Measurements from ENCODE around the gene SMARCAD1. TPM values are rescaled to one million over a fixed set of nuclear protein-coding genes. Genes with fewer than 3 reads are reported as not detected.

SMARCAD1 gene
- total RNA-seq (2014; rRNA removed; shearing (Covaris generic)), result 21.5 and 26.0 TPM in 2 replicates

DNA sequence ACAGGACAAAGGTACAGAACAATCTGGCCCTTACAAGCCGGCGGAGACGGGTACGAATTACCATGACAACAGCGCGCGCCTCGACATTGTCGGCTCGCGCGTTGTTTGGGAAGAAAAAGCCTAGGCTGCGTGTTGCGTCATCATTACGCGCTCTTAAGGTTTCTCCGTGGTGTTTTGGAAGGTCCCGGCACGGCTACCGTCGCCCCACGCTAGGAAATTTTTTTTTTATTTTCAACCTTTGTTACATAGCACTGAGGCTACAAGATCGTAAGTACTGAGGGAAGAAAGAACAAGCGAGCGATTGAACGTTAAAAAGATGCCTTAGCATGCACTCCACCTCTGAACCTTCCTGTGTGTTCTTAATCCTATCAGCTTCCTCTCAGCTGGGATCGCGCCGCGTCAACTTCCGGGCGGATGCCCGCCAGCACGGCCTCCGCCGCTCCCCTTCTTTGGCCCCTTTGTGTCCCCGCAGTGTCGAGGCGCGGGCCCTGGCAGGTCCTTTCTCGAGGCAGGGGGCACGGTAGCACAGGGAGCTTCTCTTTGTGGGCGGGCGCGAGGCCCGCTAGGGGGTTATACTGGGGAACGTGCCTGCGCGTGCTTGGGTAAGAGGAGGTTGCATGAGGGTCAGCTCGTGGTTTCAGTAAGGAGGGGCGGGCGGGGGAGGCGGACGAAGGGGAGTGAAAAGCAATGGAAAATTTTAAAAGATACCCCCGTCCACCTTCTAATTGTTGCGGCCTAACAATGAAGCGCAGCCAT, at the start of gene SMARCAD1:
TSS of gene SMARCAD1 (plus strand) at position 397 of the 756 bp plus-strand sequence. CDS start 530 bp downstream, outside the sequence.

Other genes with a start within 250 kb of the SMARCAD1 start
- not detected in 2 replicates for gene HPGDS, start 135.0 kb downstream of the SMARCAD1 start, total RNA-seq (2014; rRNA removed; shearing (Covaris generic))
- 28.0 and 32.2 TPM in 2 replicates for gene PDLIM5, start 244.1 kb downstream of the SMARCAD1 start, total RNA-seq (2014; rRNA removed; shearing (Covaris generic))

Measured in A375 (cell line).